OCI-LY3 (cell line): ENCODE results near the gene FZD7.

Experiments
- CTCF ChIP-seq: fragments of 200-600, 300-600 bp; sonication (generic); IDR thresholded peaks from 2 replicates; pipeline ENCODE4 v1.5.1; 2014; ENCODE audit warnings: antibody characterized with exemption, low read length, low read depth
- EZH2phosphoT487 ChIP-seq: fragments of 200-600 bp; shearing (Covaris generic); IDR thresholded peaks from 2 replicates; pipeline ENCODE4 v1.6.1; 2018; ENCODE audit warnings: antibody characterized with exemption, mixed run types, low read depth

DNA sequence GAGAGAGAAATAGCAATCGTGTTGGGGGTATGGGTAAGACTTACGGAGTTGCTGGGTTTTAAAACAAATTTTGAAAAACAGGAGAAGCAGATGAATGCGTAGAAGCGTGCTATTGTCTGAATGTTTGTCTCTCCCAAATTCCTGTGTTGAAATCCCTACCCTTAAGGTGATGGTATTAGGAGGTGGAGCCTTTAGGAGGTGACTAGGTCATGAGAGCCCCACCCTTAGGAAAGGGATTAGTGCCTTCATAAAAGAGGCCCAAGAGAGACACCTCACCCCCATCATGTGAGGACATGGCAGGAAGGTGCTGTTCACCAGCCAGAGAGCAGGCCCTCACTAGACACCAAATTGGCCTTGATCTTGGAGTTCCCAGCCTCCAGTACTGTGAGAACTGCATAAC, 40.7 kb upstream of the FZD7 start:
- TF ChIP-seq CTCF (no peak), EZH2phosphoT487 (no peak)
